IPS-18c (cell line): Measurements from ENCODE around the gene SH3D19.
"Not testable (repeated sequence)": the region's sequence is repeated elsewhere in the genome, so short reads cannot be mapped to it uniquely, and the experiment has no call there.

Experiments used
- H3K4me3 ChIP-seq: 2 replicates; pipeline ENCODE4 v1.7.0; 2013; ENCODE audit warnings: low read depth, mild to moderate bottlenecking, low read length, moderate library complexity; ENCODE audit not compliant: insufficient read depth
- H3K9me3 ChIP-seq: one replicate; pipeline ENCODE4 v1.6.1; 2013; ENCODE audit warnings: mild to moderate bottlenecking, low read length, moderate library complexity; ENCODE audit not compliant: control insufficient read depth, insufficient read depth

SH3D19 gene

GRCh38 chr4:151325949-151326246 lies 493 bp upstream of the SH3D19 start:
- no peaks in the 10 kb centered on the region for H3K9me3 ChIP-seq
- peak overlapping the region; percentile 75 for H3K4me3 ChIP-seq

DNA sequence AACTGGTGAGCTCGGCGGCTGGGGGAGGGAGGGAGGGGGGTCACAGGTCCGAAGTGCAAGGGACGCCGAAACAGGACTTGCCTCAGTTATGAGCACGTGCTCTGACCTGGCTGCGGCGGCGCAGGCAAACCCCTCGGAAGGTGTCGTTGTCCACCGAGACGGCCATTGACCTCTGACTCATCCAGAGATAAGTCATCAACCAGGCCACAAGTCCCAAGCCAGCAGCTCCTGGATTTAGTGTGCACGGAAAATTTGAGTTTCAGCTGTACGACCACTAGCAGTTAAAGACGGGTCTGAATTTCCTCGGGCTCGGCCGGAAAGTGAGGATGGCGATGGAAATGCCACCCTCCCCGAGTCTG lies 674 bp downstream of the SH3D19 start:
- H3K4me3 ChIP-seq = peak overlapping the region; percentile 75
- no peaks in the 10 kb centered on the region for H3K9me3 ChIP-seq

DNA sequence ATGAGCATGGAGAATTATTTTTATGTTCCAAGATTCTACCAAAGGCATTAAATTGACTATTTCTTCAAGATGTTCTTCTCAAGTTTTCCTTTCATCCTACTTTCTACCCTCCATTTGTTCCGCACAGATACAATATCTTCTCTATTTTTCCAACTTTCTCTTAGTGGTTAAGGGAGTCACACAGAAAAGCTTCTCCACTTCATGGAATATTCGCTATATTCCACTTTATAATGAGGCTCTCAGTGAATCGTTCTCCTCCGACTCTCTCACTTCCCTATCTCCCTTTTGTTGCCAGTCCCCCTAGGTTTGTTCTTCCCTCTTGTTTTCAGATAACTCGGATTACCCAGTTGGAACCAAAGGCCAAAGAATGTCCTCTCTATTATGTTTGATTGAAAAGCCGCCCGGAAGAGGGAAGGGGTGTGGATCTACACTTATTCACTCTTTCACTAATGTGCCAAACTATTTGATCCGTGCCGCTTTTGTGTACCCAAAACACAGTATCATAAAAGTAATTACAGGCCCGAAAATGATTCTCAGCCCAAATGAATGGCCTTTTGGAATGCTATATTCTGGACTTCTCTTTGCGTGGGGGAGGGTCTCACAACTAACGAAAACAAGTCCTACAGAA lies 1.2 kb downstream of the SH3D19 start:
- Histone ChIP-seq H3K9me3 (no peaks in the 10 kb centered on the region), H3K4me3 (peak overlapping the region; percentile 75)

GRCh38 chr4:151323667-151324066 lies 1.7 kb downstream of the SH3D19 start:
- peak overlapping the region; percentile 75 for H3K4me3 ChIP-seq
- H3K9me3 ChIP-seq = no peaks in the 10 kb centered on the region

DNA sequence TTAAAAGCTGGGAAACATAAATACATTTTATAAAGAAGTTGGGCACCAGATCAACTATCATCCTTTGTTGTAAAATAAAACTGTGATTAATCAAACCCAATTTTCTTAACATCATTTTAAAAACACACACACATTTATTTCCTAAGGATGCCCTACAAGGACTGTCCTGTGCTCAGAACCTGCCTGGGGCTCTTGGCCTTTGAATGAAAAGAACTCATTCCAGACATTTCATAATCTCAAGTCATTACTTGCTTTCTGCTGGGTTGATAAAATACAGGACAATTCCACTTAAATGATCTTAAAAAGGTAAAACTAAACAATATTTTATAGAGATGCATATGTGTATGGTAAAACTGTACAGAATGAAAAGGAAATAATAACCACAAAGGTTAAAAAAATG lies 2.8 kb downstream of the SH3D19 start:
- no peak overlapping the region for H3K4me3 ChIP-seq
- no peaks in the 10 kb centered on the region for H3K9me3 ChIP-seq

DNA sequence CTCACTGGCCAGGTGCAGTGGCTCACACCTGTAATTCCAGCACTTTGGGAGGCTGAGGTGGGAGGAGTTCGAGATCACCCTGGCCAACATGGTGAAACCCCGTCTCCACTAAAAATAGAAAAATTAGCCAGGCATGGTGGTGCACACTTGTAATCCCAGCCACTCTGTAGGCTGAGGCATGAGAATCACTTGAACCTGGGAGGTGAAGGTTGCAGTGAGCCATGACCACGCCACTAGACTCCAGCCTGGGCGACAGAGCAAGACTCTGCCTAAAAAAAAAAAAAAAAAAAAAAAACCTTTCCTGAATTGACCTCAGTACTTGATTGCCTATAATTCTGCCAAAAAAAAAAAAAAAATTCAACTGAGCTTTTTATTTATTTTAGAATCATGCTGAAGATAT lies 3.2 kb downstream of the SH3D19 start:
- H3K9me3 ChIP-seq, H3K4me3 ChIP-seq: not testable (repeated sequence)

DNA sequence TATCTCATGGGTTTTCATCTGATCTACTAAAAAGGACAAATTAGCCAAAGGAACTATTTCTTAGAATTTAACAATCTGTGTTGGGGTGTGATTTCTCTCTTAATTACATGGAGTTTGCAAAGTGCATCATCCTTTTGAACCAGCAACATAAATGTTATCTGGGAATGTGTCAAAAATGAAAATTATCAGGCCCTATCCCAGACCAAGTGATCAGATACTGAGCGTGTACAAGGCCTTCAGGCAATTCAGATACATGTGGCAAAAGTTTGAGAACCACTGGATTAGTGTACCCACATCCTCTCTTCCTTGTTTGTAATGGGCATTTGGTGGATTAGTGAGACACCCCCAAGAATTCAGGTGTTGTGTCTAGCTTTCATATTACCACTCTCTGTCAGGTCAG lies 3.8 kb downstream of the SH3D19 start:
- Histone ChIP-seq H3K9me3 (no peaks in the 10 kb centered on the region), H3K4me3 (no peak overlapping the region)

DNA sequence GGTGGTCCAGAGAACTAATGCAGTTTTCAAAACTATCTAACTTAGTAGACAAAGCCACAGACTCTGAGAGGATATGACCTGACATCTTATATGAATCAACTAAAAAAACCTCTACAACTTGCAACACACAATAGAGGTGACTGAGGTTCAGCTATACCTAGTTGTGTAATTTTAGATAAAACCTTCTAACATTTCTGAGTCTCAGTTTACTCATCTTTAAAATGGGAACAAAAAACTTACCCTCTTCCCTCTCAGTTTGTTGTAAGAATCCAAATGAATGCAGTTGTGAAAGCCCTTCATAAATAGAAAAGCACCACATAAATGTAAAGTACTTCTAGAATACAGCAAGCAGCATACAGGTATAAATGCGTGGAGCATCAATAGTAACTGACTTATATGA lies 5.9 kb downstream of the SH3D19 start:
- H3K4me3 ChIP-seq = no peak overlapping the region
- H3K9me3 ChIP-seq = no peaks in the 10 kb centered on the region

DNA sequence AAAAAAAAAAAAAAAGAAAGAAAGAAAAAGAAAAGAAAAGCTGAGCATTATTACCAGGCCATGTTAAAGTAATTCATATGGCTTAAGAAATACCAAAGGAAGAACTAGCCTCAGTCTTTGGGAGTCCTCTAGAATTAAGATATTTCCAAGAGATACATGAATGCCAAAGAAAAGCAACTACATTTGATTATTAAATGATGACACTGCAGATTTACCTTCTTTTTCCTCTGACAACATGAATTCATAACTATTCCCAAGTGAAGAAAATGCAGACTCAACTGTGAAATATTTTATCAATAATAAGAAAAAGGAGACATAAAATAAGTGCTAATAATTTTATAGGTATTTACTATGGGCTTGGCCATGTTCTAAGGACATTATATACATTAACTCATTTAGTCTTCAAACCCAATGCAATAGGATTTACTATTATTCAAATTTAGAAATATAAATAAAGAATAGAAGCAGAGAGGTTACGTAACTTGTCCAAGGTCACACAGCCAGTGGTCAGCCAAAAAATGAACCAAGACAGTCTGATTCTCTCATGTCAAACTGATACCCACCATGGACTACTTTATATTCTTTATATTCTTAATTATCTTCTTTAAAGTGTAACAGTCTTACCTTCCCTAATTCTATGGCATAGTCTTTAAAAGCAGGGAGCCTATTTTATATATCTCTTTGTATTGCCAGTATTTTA lies 6.9 kb downstream of the SH3D19 start:
- H3K9me3 ChIP-seq = no peaks in the 10 kb centered on the region
- H3K4me3 ChIP-seq = no peak overlapping the region

- no peak overlapping the region for H3K4me3 ChIP-seq
- no peaks in the 10 kb centered on the region for H3K9me3 ChIP-seq
These were observed 8.8 kb downstream of the SH3D19 start for GRCh38 chr4:151316645-151317044.

DNA sequence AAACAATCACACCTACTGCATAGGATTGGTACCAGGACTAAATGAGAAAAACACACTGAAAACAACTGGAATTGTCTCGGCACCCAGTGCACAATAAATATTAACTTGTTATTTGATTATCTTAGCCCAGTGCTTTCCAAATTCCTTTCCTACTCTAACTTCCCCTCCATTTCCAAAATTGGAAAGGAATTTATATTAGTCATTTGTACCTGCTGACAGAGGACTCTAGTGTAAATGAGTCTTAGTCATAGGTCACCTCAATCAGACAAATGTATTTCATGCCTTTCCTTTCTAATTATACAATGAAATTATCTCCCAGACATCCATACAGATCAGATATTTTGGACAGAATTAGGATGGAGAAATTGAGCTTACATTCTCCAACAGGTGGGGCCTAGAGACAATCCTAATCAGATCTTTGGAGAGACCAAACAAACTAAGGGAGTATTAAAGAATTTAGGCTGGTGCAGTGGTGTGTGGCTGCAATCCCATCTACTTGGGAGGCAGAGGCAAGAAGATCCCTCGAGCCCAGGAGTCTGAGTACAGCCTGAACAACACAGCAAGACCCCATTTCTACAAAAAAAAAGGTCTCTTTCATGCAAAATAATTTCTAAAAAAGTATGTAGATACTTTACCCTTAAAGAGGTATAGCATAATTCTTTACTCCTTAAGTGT lies 10.1 kb downstream of the SH3D19 start:
- Histone ChIP-seq H3K9me3 (no peaks in the 10 kb centered on the region), H3K4me3 (no peak overlapping the region)

DNA sequence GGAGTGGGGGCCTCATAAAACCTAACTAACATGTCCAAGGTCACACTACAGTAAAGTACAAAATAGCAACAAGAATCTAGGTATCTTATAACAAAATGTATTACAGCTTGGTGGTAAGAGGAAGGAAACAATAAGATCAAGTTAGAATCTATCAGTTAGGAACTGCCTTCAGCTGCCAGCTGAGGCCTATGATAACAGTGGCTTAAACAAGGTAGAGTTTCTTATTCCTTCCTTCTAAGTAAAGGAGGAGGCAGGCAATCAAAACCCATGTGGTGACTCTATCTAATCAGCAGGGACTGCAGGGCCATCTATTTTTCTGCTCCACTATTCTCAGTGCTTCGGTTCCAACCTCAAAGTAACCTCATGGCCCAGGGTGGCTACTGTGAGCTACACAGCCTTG lies 10.9 kb downstream of the SH3D19 start:
- H3K4me3 ChIP-seq = no peak overlapping the region
- H3K9me3 ChIP-seq = no peaks in the 10 kb centered on the region

GRCh38 chr4:151314010-151314355 lies 11.4 kb downstream of the SH3D19 start:
- H3K9me3 ChIP-seq = no peaks in the 10 kb centered on the region
- H3K4me3 ChIP-seq = no peak overlapping the region

DNA sequence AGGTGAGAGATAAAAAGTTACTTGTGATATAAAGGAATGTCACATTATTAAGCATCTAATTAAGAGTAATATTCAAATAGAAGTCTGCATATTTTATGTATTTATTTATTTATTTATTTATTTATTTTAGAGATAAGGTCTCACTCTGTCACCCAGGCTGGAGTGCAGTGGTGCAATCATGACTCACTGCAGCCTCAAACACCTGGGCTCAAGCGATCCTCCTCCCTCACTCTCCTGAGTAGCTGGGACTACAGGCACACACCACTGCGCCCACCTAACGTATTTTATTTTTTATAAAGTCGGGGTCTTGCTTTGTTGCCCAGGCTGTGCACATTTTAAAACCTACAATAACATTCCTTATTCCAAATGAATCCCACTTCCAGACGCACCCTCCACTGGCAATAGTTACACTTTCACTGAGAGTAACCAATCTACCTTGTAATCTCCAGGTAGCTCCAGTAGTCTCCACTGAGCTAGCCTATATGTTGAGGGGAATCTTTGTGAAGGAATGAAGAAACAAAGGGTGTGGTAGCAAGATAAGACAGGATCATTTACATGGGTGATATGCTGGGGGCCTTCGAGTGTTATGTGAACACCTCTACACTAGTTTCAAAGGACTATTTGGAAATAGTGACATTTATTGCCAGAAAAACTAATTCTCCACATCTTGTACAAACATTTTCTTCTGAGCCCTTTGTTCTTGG lies 11.9 kb downstream of the SH3D19 start:
- Histone ChIP-seq H3K4me3 (no peak overlapping the region), H3K9me3 (no peaks in the 10 kb centered on the region)

- no peak overlapping the region for H3K4me3 ChIP-seq
- no peaks in the 10 kb centered on the region for H3K9me3 ChIP-seq
These were observed 15.2 kb downstream of the SH3D19 start for GRCh38 chr4:151310124-151310728.

DNA sequence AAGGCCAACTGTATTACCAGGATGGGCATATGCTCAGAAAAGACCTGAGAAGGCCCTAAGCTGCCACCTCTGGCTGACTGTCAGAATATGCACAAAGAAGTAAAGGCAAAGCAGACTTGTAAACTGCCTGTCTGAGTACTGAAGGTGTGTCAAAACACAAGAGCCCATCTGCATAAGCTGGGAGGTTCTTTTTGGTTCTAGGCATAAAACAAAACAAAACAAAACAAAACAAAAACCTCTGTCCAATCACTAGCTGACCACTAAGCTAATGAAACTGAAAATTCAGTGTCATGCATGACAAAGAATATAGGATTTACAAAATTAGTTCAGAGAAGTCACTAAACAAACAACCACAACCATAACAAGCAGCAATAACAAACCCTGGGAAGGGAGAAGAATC lies 20.6 kb downstream of the SH3D19 start:
- no peaks in the 10 kb centered on the region for H3K9me3 ChIP-seq
- H3K4me3 ChIP-seq = no peak overlapping the region

GRCh38 chr4:151304226-151304625 lies 21.2 kb downstream of the SH3D19 start:
- Histone ChIP-seq H3K9me3 (no peaks in the 10 kb centered on the region), H3K4me3 (no peak overlapping the region)

GRCh38 chr4:151302432-151302831 lies 23.0 kb downstream of the SH3D19 start:
- Histone ChIP-seq H3K4me3 (no peak overlapping the region), H3K9me3 (no peaks in the 10 kb centered on the region)
